Gastroesophageal sphincter (tissue), 3 donors: Measurements from ENCODE around the gene KMT2C.

Experiments used
- POLR2A ChIP-seq, 2 donors: fragments of 450-650 bp; IDR thresholded peaks; one replicate each; pipeline ENCODE4 v1.6.1; 2017; ENCODE audit warnings: antibody characterized with exemption in 2 of 2, mild to moderate bottlenecking in 2 of 2, moderate library complexity in 1 of 2
- POLR2AphosphoS5 ChIP-seq: sonication (generic); formaldehyde crosslinking; IDR thresholded peaks from one replicate; pipeline ENCODE4 v1.6.1; 2017; ENCODE audit warnings: antibody characterized with exemption
- TF ChIP-seq, protein P1 (sequence below), 4 experiments: fragments of 200-600 bp in 2 of 4; fragments of 450-650 bp in 2 of 4; sonication (generic) in 1 of 4; IDR thresholded peaks; one replicate each; pipeline ENCODE4 v1.5.1; 2017 to 2019; ENCODE audit warnings: antibody characterized with exemption in 4 of 4, mild to moderate bottlenecking in 2 of 4, moderate library complexity in 2 of 4

DNA sequence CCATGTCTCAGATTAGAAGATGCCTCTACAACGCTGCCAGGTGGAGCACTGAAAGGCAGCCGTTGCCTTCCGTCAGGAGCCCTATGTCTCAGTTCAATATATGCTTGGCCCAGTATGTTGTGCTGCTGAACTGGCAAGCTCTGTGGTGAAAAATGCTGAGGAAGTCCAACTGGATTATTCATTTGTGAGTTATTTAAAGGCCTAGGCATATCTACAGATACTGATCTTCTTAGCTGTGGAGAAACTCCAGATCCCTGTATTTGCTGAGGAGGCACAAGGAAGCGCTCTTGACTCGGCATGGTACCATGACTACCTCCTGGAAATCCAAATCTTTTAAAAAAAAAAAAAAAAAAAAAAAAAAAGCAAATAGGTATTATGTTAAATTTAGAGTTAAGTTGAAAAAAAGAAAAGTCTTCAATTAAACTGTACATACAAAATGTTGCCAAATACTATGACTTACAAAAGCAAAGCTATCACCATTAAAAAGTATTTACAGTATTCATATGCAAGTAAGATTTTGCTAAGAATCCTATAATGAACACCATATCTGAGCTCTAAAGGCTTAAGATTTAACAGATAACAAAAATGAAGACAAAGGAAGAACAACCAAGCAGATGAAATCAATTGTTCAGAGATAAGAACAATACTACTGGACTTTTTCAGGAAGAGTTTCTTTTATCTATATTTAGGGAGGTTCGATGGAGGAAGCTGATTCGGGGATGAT is 258.0 kb downstream of the KMT2C start:
- TF ChIP-seq, protein P1, sequence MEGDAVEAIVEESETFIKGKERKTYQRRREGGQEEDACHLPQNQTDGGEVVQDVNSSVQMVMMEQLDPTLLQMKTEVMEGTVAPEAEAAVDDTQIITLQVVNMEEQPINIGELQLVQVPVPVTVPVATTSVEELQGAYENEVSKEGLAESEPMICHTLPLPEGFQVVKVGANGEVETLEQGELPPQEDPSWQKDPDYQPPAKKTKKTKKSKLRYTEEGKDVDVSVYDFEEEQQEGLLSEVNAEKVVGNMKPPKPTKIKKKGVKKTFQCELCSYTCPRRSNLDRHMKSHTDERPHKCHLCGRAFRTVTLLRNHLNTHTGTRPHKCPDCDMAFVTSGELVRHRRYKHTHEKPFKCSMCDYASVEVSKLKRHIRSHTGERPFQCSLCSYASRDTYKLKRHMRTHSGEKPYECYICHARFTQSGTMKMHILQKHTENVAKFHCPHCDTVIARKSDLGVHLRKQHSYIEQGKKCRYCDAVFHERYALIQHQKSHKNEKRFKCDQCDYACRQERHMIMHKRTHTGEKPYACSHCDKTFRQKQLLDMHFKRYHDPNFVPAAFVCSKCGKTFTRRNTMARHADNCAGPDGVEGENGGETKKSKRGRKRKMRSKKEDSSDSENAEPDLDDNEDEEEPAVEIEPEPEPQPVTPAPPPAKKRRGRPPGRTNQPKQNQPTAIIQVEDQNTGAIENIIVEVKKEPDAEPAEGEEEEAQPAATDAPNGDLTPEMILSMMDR (IDR thresholded peaks at IDR 0.05) = no peak
- no peak for TF ChIP-seq POLR2A (IDR thresholded peaks at IDR 0.05)
- TF ChIP-seq POLR2AphosphoS5 = no peak
